Keratinocyte (primary cell): Measurements from ENCODE around the gene UGT2B7. TPM values are rescaled to one million over a fixed set of nuclear protein-coding genes. Genes with fewer than 3 reads are reported as not detected.

Experiments used
- DNase-seq: peaks from one replicate; pipeline ENCODE4 v3.0.0-alpha.2; 2011; ENCODE audit warnings: low read depth, missing footprints, low spot score
- FAIRE-seq: peaks from 2 replicates; lab custom pipeline; 2011; peaks lifted over from hg19 to GRCh38; lab: Jason Lieb, UNC
- H2AFZ ChIP-seq: 2 replicates; pipeline ENCODE4 v1.6.0; 2012; ENCODE audit warnings: low read length, control low read depth, inconsistent platforms; ENCODE audit not compliant: control insufficient read depth
- H3K27ac ChIP-seq: 2 replicates; pipeline ENCODE4 v1.5.1; 2011; ENCODE audit warnings: low read length; ENCODE audit not compliant: control insufficient read depth, insufficient read depth
- H3K27me3 ChIP-seq: 3 replicates; pipeline ENCODE4 v1.6.0; 2011; ENCODE audit warnings: low read length; ENCODE audit not compliant: control insufficient read depth, insufficient read depth; ENCODE audit errors: extremely low read depth
- H3K36me3 ChIP-seq, 2 experiments: 2 replicates in 1 of 2; 3 replicates in 1 of 2; pipeline ENCODE4 v1.5.1; 2011; ENCODE audit warnings: low read length in 2 of 2, mild to moderate bottlenecking in 1 of 2; ENCODE audit not compliant: control insufficient read depth in 2 of 2, insufficient read depth in 2 of 2; ENCODE audit errors: extremely low read depth in 1 of 2
- H3K4me1 ChIP-seq: 3 replicates; pipeline ENCODE4 v1.5.1; 2011; ENCODE audit warnings: low read length; ENCODE audit not compliant: control insufficient read depth, insufficient read depth; ENCODE audit errors: extremely low read depth
- H3K4me2 ChIP-seq: 3 replicates; pipeline ENCODE4 v1.6.0; 2011; ENCODE audit warnings: low read depth, low read length; ENCODE audit not compliant: control insufficient read depth, insufficient read depth; ENCODE audit errors: extremely low read depth
- H3K4me3 ChIP-seq, 3 experiments: fragments of 200-600 bp in 1 of 3; sonication (generic) in 1 of 3; 2 replicates in 2 of 3; 3 replicates in 1 of 3; pipeline ENCODE4 v1.5.1; 2011 to 2016; ENCODE audit warnings: low read length in 3 of 3, mild to moderate bottlenecking in 3 of 3, control low read depth in 2 of 3, inconsistent platforms in 1 of 3, low read depth in 1 of 3, mixed read lengths in 1 of 3, mixed run types in 1 of 3, moderate library complexity in 1 of 3; ENCODE audit not compliant: control insufficient read depth in 2 of 3, insufficient read depth in 2 of 3; ENCODE audit errors: extremely low read depth in 1 of 3
- H3K79me2 ChIP-seq: 2 replicates; pipeline ENCODE4 v1.6.0; 2012; ENCODE audit warnings: low read length; ENCODE audit not compliant: control insufficient read depth, insufficient read depth
- H3K9ac ChIP-seq: 3 replicates; pipeline ENCODE4 v1.6.0; 2011; ENCODE audit warnings: low read length; ENCODE audit not compliant: control insufficient read depth, insufficient read depth; ENCODE audit errors: extremely low read depth
- H3K9me1 ChIP-seq: 3 replicates; pipeline ENCODE4 v1.6.0; 2011; ENCODE audit warnings: low read length; ENCODE audit not compliant: control insufficient read depth, insufficient read depth; ENCODE audit errors: extremely low read depth
- H3K9me3 ChIP-seq: 2 replicates; pipeline ENCODE4 v1.5.1; 2012; ENCODE audit warnings: low read depth, low read length; ENCODE audit not compliant: control insufficient read depth
- H4K20me1 ChIP-seq: 3 replicates; pipeline ENCODE4 v1.6.0; 2011; ENCODE audit warnings: low read length; ENCODE audit not compliant: control insufficient read depth, insufficient read depth; ENCODE audit errors: extremely low read depth
- EZH2 ChIP-seq: IDR thresholded peaks from one replicate; pipeline ENCODE4 v1.6.1; 2012; ENCODE audit warnings: inconsistent platforms, mild to moderate bottlenecking, low read length, moderate library complexity
- dilution Hi-C: fragments of 300-500 bp; cut with MboI; formaldehyde crosslinking; loops from one replicate; pipeline ENCODE4 v1.7.0; 2020; ENCODE audit warnings: low sequenced_read_pairs; ENCODE audit not compliant: extremely low pct_ligation_motif_present
- polyA plus RNA-seq, 5 experiments: library from polyadenylated mRNA; depleted of rRNA in 3 of 5; stranded (reverse) in 3 of 5; stranded (forward) in 1 of 5; unstranded in 1 of 5; fragments of >200 nt; gene quantifications; 1 replicate in 1 of 5; 2 replicates in 3 of 5; 3 replicates in 1 of 5; pipeline versions ENCODE4 v1.2.1 to v1.2.3, GENCODE V29; 2011 to 2012; ENCODE audit warnings: missing spikeins in 2 of 5, low read depth in 1 of 5, low replicate concordance in 1 of 5
- TF ChIP-seq, protein P1 (sequence below), 3 experiments: IDR thresholded peaks in 1 of 3; conservative IDR thresholded peaks in 1 of 3; optimal IDR thresholded peaks in 1 of 3; 2 replicates in 2 of 3; 3 replicates in 1 of 3; pipeline versions ENCODE3 to v1.5.1; 2011; ENCODE audit warnings: low read length in 3 of 3, mild to moderate bottlenecking in 3 of 3, moderate library complexity in 2 of 3, control low read depth in 1 of 3, inconsistent platforms in 1 of 3; ENCODE audit not compliant: insufficient read depth in 2 of 3; ENCODE audit errors: extremely low read depth in 1 of 3

The UGT2B7 gene
- polyA plus RNA-seq, 1 donor (not counting 4 experiments of a cell fraction or from before 2014, with no cell fraction given), result 0.05 TPM

DNA sequence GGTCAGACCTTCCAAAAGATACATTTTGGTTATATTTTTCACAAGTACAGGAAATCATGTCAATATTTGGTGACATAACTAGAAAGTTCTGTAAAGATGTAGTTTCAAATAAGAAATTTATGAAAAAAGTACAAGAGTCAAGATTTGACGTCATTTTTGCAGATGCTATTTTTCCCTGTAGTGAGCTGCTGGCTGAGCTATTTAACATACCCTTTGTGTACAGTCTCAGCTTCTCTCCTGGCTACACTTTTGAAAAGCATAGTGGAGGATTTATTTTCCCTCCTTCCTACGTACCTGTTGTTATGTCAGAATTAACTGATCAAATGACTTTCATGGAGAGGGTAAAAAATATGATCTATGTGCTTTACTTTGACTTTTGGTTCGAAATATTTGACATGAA is 536 bp downstream of the UGT2B7 start:
- Histone ChIP-seq H3K79me2 (no peaks in the 10 kb centered on the region), H3K4me2 (no peak overlapping the region), H3K36me3 (no peaks in the 10 kb centered on the region), H2AFZ (no peak overlapping the region), H4K20me1 (no peaks in the 10 kb centered on the region), H3K9me3 (no peaks in the 10 kb centered on the region), H3K9ac (no peak overlapping the region), H3K9me1 (no peaks in the 10 kb centered on the region), H3K4me1 (peaks cover 12% of the 10 kb centered on the region), H3K27ac (no peak overlapping the region), H3K4me3 (no peak overlapping the region), H3K27me3 (no peaks in the 10 kb centered on the region)
- DNase-seq (no peak), FAIRE-seq (no peak)
- TF ChIP-seq, protein P1, sequence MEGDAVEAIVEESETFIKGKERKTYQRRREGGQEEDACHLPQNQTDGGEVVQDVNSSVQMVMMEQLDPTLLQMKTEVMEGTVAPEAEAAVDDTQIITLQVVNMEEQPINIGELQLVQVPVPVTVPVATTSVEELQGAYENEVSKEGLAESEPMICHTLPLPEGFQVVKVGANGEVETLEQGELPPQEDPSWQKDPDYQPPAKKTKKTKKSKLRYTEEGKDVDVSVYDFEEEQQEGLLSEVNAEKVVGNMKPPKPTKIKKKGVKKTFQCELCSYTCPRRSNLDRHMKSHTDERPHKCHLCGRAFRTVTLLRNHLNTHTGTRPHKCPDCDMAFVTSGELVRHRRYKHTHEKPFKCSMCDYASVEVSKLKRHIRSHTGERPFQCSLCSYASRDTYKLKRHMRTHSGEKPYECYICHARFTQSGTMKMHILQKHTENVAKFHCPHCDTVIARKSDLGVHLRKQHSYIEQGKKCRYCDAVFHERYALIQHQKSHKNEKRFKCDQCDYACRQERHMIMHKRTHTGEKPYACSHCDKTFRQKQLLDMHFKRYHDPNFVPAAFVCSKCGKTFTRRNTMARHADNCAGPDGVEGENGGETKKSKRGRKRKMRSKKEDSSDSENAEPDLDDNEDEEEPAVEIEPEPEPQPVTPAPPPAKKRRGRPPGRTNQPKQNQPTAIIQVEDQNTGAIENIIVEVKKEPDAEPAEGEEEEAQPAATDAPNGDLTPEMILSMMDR (optimal IDR thresholded peaks at IDR 0.05 in 1 of 3, IDR thresholded peaks at IDR 0.05 in 1 of 3, conservative IDR thresholded peaks at IDR 0.05 in 1 of 3; ENCODE audit: extremely low read depth in 1 of 3, insufficient read depth in 2 of 3, low read length in 3 of 3), result no peak
- no peak for TF ChIP-seq EZH2
- dilution Hi-C loops, result no loop called here

DNA sequence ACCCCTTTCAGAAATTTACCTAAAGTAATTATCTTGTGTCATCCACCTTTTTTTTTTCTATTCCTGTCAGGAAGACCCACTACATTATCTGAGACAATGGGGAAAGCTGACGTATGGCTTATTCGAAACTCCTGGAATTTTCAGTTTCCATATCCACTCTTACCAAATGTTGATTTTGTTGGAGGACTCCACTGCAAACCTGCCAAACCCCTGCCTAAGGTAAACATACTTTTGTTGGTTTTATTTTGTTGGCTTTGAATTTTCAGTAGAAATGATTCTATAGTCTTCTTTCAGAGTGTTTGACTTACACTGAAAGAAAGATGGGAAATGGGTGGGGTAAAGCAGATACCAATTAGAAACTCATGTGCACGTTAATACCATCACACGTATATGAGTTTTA is 2.2 kb downstream of the UGT2B7 start:
- H4K20me1 ChIP-seq, result no peaks in the 10 kb centered on the region
- H3K36me3 ChIP-seq, result no peaks in the 10 kb centered on the region
- H3K4me2 ChIP-seq, result no peak overlapping the region
- peaks cover 7% of the 10 kb centered on the region for H3K4me1 ChIP-seq
- no peak for TF ChIP-seq EZH2
- TF ChIP-seq, protein P1 (optimal IDR thresholded peaks at IDR 0.05 in 1 of 3, IDR thresholded peaks at IDR 0.05 in 1 of 3, conservative IDR thresholded peaks at IDR 0.05 in 1 of 3; ENCODE audit: extremely low read depth in 1 of 3, insufficient read depth in 2 of 3, low read length in 3 of 3), result no peak
- no peak overlapping the region for H2AFZ ChIP-seq
- H3K27ac ChIP-seq, result no peak overlapping the region
- no peak overlapping the region for H3K4me3 ChIP-seq
- H3K27me3 ChIP-seq, result no peaks in the 10 kb centered on the region
- H3K9me1 ChIP-seq, result no peaks in the 10 kb centered on the region
- dilution Hi-C loops, result no loop called here
- H3K9me3 ChIP-seq, result no peaks in the 10 kb centered on the region
- no peak overlapping the region for H3K9ac ChIP-seq
- FAIRE-seq (no peak), DNase-seq (no peak)
- no peaks in the 10 kb centered on the region for H3K79me2 ChIP-seq
